Measurements from ENCODE around the gene PRKCZ.

Gene PRKCZ

GRCh38 chr1:2213576-2214505 is 163.6 kb downstream of the PRKCZ start:
- DNase-seq = no peak

GRCh38 chr1:2214541-2215241 is 164.5 kb downstream of the PRKCZ start:
- no peak for DNase-seq

GRCh38 chr1:2215329-2215728 is 165.1 kb downstream of the PRKCZ start:
- no peak for DNase-seq

GRCh38 chr1:2215909-2216766 is 165.9 kb downstream of the PRKCZ start:
- DNase-seq = no peak

- DNase-seq = no peak
Observed at GRCh38 chr1:2216767-2217058, 166.5 kb downstream of the PRKCZ start.

- no peak for DNase-seq
Observed at GRCh38 chr1:2221271-2221670, 171.1 kb downstream of the PRKCZ start.

- no peak for DNase-seq
Observed at GRCh38 chr1:2224170-2224584, 174.0 kb downstream of the PRKCZ start.

GRCh38 chr1:2224631-2225428 is 174.6 kb downstream of the PRKCZ start:
- DNase-seq = no peak

- DNase-seq = no peak
Observed at GRCh38 chr1:2226525-2227345, 176.5 kb downstream of the PRKCZ start.

GRCh38 chr1:2227346-2228156 is 177.3 kb downstream of the PRKCZ start:
- peak; percentile 95 for DNase-seq

- no peak for DNase-seq
Observed at GRCh38 chr1:2228157-2228594, 178.0 kb downstream of the PRKCZ start, which contains the start of gene SKI. SKI (plus strand) TSS chr1:2228319; CDS start chr1:2228767, 448 bp downstream.

GRCh38 chr1:2228694-2229036 is 178.5 kb downstream of the PRKCZ start:
- no peak for DNase-seq

GRCh38 chr1:2229037-2229864 is 179.0 kb downstream of the PRKCZ start:
- DNase-seq = peak; percentile 67

GRCh38 chr1:2229911-2230731 is 179.9 kb downstream of the PRKCZ start:
- peak; percentile 43 for DNase-seq

GRCh38 chr1:2230781-2231531 is 180.7 kb downstream of the PRKCZ start:
- DNase-seq = peak; percentile 68

GRCh38 chr1:2231532-2232254 is 181.5 kb downstream of the PRKCZ start:
- DNase-seq = peak; percentile 82

GRCh38 chr1:2232255-2232915 is 182.2 kb downstream of the PRKCZ start:
- DNase-seq = no peak

Data from activated T-cell treated with anti-CD3 and anti-CD28 coated beads, Interleukin-2, amount 50 U/mL, for 1 hour (primary cell).